Muscle of leg (tissue), 11 donors: ENCODE results near the gene UBLCP1. TPM values are rescaled to one million over a fixed set of nuclear protein-coding genes. Genes with fewer than 3 reads are reported as not detected.
"Not testable (repeated sequence)": the region's sequence is repeated elsewhere in the genome, so short reads cannot be mapped to it uniquely, and the experiment has no call there.

ENCODE experiments used
- DNase-seq: peaks from one replicate; pipeline ENCODE4 v3.0.0; 2013
- H3K27ac ChIP-seq: one replicate; pipeline ENCODE4 v1.5.1; 2013; ENCODE audit warnings: mild to moderate bottlenecking, low read length, control low read depth
- H3K27me3 ChIP-seq: one replicate; pipeline ENCODE4 v1.6.1; 2013; ENCODE audit warnings: low read length; ENCODE audit not compliant: control insufficient read depth, insufficient read depth
- H3K36me3 ChIP-seq: one replicate; pipeline ENCODE4 v1.6.1; 2013; ENCODE audit warnings: low read length; ENCODE audit not compliant: control insufficient read depth, insufficient read depth
- H3K4me1 ChIP-seq: one replicate; pipeline ENCODE4 v1.6.1; 2013; ENCODE audit warnings: low read length; ENCODE audit not compliant: control insufficient read depth, insufficient read depth
- H3K4me3 ChIP-seq: one replicate; pipeline ENCODE4 v1.5.1; 2013; ENCODE audit warnings: low read length, control low read depth
- H3K9me3 ChIP-seq: replicated peaks from 2 replicates; pipeline ENCODE4 v1.6.1; 2013; ENCODE audit warnings: low read depth, low read length; ENCODE audit not compliant: control insufficient read depth
- WGBS: methylation state at CpG from one replicate; pipeline ENCODE4 v1.1.5; 2013; ENCODE audit warnings: missing lambda C conversion rate; ENCODE audit not compliant: insufficient coverage; 5-methylcytosine and 5-hydroxymethylcytosine counted together
- polyA plus RNA-seq, 8 donors: library from polyadenylated mRNA; unstranded; fragments of 120-200 nt; gene quantifications; one replicate each; pipeline versions ENCODE4 v1.2.1 to v1.2.3, GENCODE V29; 2013; ENCODE audit warnings: inconsistent platforms in 1 of 8, low replicate concordance in 1 of 8; ENCODE audit not compliant: insufficient read length in 8 of 8, insufficient read depth in 1 of 8
- total RNA-seq: library from RNA; stranded (reverse); fragments of 120-200 nt; gene quantifications from one replicate; pipeline ENCODE4 v1.2.4, GENCODE V29; 2013

The UBLCP1 gene
- total and polyA plus RNA-seq, 9 donors = 14.5 to 29.6 (median 22.5) TPM

DNA sequence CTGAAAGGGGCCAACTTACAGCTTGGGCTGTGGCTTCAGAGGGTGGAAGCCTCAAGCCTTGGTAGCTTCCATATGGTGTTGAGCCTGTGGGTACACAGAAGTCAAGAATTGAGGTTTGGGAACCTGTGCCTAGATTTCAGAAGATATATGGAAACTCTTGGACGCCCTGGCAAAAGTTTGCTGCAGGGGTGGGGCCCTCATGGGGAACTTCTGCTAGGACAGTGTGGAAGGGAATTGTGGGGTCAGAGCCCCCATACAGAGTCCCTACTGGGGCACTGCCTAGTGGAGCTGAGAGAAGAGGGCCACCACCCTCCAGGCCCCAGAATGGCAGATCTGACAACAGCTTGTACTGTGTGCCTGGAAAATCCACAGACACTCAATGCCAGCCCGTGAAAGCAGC is 3.7 kb downstream of the UBLCP1 start:
- not testable (repeated sequence) for H3K36me3 ChIP-seq, H3K9me3 ChIP-seq, DNase-seq, H3K4me3 ChIP-seq, H3K27ac ChIP-seq, H3K27me3 ChIP-seq, H3K4me1 ChIP-seq
- 100% methylated on average over 2 of the region's 2 CpGs for WGBS

DNA sequence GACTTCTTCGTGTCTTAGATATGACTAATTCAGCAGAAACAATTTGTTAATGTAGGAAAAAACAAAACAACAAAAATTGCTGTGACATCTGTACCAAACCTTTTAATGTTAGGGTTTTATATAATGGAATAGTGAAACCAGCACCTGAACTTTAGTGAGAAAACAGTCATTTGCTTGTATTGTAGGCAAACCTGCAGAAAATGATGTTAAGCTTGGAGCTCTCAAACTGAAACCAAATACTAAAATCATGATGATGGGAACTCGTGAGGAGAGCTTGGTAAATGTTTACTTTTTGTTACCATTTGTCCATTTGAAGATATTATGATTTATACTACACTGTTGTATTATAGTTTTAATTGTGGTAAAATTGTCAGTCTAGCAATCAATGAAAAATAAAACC is 6.6 kb downstream of the UBLCP1 start:
- Histone ChIP-seq H3K4me3 (no peak overlapping the region), H3K4me1 (no peaks in the 10 kb centered on the region), H3K27me3 (no peaks in the 10 kb centered on the region), H3K36me3 (peaks cover 3% of the 10 kb centered on the region), H3K9me3 (peaks cover 4% of the 10 kb centered on the region), H3K27ac (no peak overlapping the region)
- no peak for DNase-seq
- WGBS = no CpG with 5 or more reads among the region's 2 CpGs

DNA sequence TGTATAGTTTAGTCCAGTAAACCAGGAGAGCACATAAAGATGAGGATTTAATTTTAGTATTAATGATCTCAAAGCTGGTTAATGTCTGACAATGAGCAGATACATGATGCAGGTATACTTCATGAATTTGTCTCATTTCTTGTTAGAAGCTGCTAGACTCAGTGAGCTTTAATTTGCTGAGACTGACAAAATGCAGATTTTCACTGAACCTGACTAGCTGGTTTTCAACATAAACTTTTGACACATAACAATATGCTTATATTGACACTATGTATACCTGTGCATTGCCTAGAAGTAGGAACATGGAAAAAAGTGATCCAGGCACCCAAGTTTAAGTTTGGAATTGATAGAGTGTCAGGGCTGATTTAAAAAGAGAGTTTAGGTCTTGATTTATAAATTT is 10.8 kb downstream of the UBLCP1 start:
- H3K9me3 ChIP-seq = no peaks in the 10 kb centered on the region
- no peak overlapping the region for H3K4me3 ChIP-seq
- peaks cover 11% of the 10 kb centered on the region for H3K36me3 ChIP-seq
- H3K27me3 ChIP-seq = no peaks in the 10 kb centered on the region
- no peaks in the 10 kb centered on the region for H3K4me1 ChIP-seq
- no peak for DNase-seq
- H3K27ac ChIP-seq = no peak overlapping the region

DNA sequence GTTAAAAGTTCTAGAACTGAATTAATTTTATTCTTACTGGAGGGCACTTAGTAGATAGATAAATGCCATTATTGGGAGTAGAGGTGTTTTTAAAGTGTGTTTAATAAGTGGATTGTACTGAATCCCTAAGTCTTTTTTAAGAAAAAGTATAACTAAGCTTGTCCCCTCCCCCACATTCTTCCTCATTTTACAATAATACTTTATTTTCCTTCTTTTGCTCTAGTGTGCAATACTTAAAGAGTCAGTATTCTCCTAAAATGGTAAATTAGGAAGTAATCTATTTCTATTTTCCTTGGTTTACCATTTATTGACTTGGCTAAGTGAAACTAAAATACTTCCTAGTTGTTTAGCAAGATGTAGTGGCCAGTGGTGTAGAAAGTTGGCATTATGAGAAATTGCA is 11.6 kb downstream of the UBLCP1 start:
- DNase-seq = no peak
- H3K9me3 ChIP-seq = no peaks in the 10 kb centered on the region
- H3K36me3 ChIP-seq = peaks cover 13% of the 10 kb centered on the region
- H3K4me1 ChIP-seq = no peaks in the 10 kb centered on the region
- no peak overlapping the region for H3K27ac ChIP-seq
- H3K4me3 ChIP-seq = no peak overlapping the region
- H3K27me3 ChIP-seq = no peaks in the 10 kb centered on the region

DNA sequence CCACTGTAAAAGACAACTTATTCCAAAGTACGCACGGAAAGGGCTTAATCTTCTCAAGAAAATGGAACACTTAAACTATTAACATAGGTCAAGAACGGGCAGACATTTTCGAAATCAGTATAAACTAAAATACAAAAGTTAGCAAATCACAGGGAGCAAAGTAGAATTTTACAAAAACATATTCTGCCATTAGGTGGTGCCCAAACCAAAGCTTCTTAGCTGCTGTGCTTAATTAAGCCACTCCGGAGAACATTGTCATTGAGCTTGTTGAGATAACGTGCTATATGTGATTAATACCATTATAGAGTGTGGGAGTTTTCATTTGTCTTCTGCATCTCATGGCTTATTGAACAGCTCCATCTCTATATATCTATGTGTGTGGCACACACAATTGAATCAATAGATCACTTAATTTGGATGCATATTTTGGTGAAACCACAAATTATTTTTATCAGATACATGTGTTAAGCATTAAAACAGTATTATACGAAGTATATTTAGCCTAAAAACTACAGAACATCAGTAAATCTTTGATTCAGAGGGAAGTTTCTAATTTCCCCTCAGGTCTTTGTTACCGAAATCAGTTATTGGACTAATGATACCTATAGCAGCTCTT is 23.4 kb downstream of the UBLCP1 start:
- no peak overlapping the region for H3K27ac ChIP-seq
- no peaks in the 10 kb centered on the region for H3K27me3 ChIP-seq
- H3K4me1 ChIP-seq = no peaks in the 10 kb centered on the region
- peak; percentile 30 for DNase-seq
- H3K9me3 ChIP-seq = no peaks in the 10 kb centered on the region
- H3K4me3 ChIP-seq = no peak overlapping the region
- H3K36me3 ChIP-seq = no peaks in the 10 kb centered on the region
- WGBS = 67% methylated on average over 2 of the region's 8 CpGs

DNA sequence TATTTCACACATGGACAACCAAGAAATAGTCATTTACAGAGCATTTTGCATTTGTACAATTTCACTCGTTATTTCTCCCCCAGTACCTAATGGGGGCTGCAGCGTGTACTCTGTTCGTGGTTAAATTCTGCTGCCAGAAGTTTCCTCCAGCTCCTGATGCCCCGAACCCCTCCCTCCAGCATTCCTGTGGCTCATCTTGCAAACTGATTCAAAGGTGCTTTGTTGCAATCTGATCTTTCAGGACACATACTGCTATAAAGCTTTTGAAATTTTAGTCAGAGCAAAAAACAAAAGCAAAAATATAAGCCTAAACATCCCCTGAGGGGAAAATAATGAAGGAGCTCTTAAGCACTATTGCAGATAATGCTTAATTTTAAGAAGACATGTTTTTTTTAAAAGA is 27.7 kb downstream of the UBLCP1 start:
- WGBS = 72% methylated on average over 4 of the region's 4 CpGs
- no peaks in the 10 kb centered on the region for H3K36me3 ChIP-seq
- H3K4me1 ChIP-seq = no peaks in the 10 kb centered on the region
- H3K27me3 ChIP-seq = no peaks in the 10 kb centered on the region
- no peaks in the 10 kb centered on the region for H3K9me3 ChIP-seq
- H3K27ac ChIP-seq = no peak overlapping the region
- no peak overlapping the region for H3K4me3 ChIP-seq
- DNase-seq = no peak

DNA sequence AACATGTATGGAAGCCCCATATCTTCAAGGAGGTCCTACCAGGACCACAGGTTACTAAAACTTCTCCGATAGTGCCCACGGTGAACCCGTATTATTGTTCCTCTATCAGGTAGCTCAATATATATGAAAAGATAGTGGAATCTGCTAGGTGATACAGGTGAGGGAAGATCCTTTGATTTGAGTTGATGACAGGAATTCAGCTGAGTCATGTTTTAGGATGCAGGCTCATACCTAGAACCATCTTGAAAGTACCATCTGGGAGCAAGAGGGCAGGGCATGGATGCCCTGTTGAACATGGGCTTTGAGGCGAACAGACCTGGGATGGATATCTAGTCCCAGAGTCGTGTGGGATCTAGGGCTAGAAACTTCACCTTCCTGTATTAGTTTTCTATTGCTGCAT is 31.8 kb downstream of the UBLCP1 start:
- Histone ChIP-seq H3K4me3 (no peak overlapping the region), H3K4me1 (no peaks in the 10 kb centered on the region), H3K36me3 (no peaks in the 10 kb centered on the region), H3K9me3 (peaks cover 2% of the 10 kb centered on the region), H3K27ac (no peak overlapping the region), H3K27me3 (no peaks in the 10 kb centered on the region)
- WGBS = 86% methylated on average over 1 of the region's 5 CpGs
- DNase-seq = no peak

DNA sequence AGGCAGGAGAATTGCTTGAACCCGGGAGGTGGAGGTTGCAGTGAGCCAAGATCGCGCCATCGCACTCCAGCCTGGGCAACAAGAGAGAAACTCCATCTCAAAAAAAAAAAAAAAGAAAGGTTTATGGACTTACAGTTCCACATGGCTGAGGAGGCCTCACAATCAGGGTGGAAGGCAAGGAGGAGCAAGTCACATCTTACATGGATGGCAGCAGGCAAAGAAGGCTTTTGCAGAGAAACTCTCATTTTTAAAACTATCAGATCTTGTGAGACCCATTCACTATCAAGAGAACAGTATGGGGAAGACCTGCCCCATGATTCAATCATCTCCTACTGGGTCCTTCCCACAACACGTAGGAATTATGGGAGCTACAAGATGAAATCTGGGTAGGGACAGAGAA is 34.2 kb downstream of the UBLCP1 start:
- H3K4me1 ChIP-seq, H3K27ac ChIP-seq, H3K27me3 ChIP-seq, H3K36me3 ChIP-seq, H3K9me3 ChIP-seq, DNase-seq, H3K4me3 ChIP-seq: not testable (repeated sequence)
- no CpG with 5 or more reads among the region's 5 CpGs for WGBS

DNA sequence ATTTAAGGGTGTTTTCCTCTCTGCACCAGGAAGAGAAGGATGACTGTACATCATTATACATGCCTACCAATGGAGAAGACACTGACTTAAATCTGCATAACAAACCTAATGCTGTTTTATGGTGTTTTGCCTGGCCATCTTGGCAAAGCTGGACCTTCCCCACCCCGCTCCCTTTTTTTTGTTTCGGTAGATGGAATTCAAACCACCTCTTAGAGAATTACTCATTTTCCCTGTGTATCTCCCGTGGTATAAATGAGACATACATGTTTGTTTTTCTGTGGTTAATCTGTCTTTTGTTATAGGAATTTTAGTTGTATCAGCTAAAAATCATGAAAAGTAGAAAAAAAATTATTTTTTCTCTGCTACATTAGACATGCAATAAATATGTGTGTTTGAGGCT is 38.4 kb downstream of the UBLCP1 start:
- no peak for DNase-seq
- H3K4me3 ChIP-seq = no peak overlapping the region
- WGBS = 100% methylated on average over 1 of the region's 3 CpGs
- H3K36me3 ChIP-seq = no peaks in the 10 kb centered on the region
- H3K27me3 ChIP-seq = peaks cover 3% of the 10 kb centered on the region
- no peak overlapping the region for H3K27ac ChIP-seq
- peaks cover 9% of the 10 kb centered on the region for H3K9me3 ChIP-seq
- no peaks in the 10 kb centered on the region for H3K4me1 ChIP-seq

DNA sequence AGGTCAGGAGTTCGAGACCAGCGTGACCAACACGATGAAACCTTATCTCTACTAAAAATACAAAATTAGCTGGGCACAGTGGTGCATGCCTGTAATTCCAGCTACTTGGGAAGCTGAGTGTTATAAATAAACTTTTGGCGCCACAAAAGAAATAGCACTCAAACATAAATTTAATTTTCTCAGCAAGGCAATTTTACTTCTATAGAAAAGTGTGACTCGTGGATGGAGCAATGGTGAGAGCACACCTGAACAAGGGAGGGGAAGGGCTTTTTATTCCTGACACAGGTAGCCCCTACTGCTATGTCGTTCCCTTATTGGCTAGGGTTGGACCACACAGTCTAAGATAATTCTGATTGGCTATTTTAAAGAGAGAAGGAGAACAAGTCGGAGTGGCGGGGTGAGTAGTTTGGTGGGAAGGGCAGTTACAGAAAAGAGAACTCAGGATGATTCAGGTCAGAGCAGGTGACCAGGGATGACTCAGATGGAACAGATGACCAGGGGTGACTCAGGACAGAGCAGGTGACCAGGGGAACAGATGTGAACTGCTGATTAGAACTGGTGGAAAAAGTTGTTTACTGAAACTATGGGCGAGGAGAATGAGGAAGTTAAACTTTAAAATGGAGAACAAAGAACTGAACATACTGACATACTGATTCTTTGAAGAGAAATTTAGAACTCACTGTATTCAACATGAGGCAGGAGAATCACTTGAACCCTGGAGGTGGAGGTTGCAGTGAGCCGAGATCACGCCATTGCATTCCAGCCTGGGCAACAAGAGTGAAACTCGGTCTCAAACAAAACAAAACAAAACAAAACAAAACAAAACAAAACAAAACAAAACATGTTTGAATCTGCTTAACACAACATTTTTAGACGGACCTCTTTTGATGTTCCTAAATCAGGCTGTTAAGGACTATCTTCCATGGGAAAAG is 39.1 kb downstream of the UBLCP1 start:
- WGBS = 72% methylated on average over 2 of the region's 13 CpGs
- H3K4me3 ChIP-seq, H3K27me3 ChIP-seq: not testable (repeated sequence)

More for the DNA sequence above, 39.1 kb downstream of the UBLCP1 start:
- not testable (repeated sequence) for H3K9me3 ChIP-seq, H3K4me1 ChIP-seq, H3K27ac ChIP-seq, DNase-seq, H3K36me3 ChIP-seq
